ENCODE results near the gene GRPEL1.

Gene GRPEL1

GRCh38 chr4:7061815-7062214 lies 6.0 kb downstream of the GRPEL1 start:
- no peak for DNase-seq

DNA sequence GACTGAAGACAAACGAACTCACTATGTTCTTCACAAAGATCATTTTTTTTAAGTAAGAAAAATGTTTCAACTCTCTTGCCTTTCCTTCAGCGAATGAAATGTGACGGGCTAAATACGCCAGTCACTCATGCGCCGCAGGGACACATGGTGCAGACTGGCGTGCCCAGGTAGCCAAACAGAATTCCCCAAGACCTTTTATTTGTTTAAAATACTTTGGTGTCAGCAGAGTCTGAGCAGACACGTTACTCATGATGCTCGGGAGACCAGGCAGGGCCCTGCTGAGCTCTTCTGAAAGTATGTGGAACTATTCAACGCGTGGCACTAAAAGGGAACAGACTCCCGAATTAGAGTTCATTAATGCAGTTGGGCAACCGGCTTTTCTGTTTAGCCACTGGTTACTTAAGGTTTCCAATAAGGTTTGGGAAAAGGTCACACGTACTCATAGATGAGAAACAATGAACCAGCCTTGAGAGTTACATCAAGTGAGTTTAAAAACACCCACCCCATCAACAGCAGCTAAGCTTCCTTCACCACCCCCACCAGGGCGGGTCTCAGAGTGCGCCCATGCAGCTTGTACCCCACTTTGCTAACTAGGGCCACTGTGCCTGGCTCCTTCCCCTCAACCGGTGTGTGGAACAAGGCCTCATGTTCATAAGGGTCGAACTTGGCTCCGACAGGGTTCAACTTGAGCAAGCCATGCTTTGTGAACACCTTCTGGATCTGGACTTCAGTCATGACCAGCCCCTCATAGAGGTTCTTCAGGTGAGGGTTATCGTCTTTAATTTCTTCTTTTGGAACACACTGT lies 7.3 kb downstream of the GRPEL1 start:
- DNase-seq: no peak

DNA sequence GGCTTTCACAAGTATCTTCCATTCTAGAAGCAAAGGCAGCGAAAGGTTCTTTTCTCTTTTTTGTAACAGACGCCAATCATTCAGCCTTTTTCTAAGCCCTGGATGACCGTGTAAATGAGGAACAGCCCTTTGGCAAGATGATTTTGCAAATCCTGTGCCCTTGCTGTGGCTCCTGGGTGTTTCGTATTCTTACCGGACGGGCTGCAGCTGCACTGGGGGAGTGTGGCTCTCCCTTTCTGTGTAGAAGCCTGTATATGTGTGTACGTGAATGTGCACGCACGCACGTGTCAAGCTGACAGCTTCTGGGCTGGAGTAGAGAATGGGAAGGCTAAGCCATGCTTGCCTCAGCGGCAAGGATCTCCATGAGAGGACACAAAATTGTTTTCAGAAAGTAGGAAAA lies 8.2 kb downstream of the GRPEL1 start:
- DNase-seq: no peak

DNA sequence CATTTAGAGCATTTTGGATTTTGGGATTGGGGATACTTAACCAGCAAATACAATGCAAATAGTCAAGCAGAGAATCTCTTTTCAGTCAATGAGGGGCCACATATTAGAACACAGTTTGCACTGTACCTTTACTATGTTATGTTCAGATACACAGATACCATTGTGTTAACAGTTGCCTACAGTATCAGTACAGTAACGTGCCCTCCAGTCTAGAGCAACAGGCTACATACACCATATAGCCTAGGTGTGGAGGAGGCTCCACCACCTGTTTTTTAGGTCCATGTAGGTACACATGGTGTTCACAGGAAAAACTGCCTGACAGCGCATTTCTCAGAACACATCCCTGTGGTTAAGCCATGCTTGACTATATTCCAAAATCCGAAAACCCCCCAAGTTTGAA lies 9.1 kb downstream of the GRPEL1 start:
- no peak for DNase-seq

- no peak for DNase-seq
Observed at GRCh38 chr4:7055990-7056325, 11.9 kb downstream of the GRPEL1 start.

- no peak for DNase-seq
Observed at GRCh38 chr4:7055111-7055989, 12.5 kb downstream of the GRPEL1 start.

DNA sequence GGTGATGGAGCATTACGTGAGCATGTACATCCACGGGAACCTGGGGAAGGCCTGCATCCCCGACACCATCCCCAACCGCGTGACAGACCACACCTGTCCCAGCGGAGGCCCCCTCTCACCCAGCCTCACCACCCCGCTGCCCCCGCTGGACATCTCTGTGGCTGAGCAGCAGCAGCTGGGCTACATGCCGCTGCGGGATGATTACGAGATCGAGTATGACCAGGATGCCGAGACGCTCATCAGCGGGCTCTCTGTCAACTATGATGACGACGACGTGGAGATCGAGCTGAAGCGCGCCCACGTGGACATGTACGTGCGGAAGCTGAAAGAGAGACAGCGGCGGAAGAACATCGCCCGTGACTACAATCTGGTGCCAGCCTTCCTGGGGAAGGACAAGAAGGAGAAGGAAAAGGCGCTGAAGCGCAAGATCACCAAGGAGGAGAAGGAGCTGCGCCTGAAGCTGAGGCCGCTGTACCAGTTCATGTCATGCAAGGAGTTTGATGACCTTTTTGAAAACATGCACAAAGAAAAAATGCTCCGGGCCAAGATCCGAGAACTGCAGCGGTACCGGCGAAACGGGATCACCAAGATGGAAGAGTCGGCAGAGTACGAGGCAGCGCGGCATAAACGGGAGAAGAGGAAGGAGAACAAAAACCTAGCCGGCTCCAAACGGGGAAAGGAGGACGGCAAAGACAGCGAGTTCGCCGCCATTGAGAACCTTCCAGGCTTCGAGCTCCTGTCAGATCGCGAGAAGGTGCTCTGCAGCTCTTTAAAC lies 13.6 kb downstream of the GRPEL1 start:
- no peak for DNase-seq

GRCh38 chr4:7052923-7053715 lies 14.7 kb downstream of the GRPEL1 start:
- no peak for DNase-seq

GRCh38 chr4:7052313-7052712 lies 15.6 kb downstream of the GRPEL1 start:
- no peak for DNase-seq

- DNase-seq: no peak
Observed at GRCh38 chr4:7051905-7052304, 16.0 kb downstream of the GRPEL1 start.

- no peak for DNase-seq
Observed at GRCh38 chr4:7051144-7051495, 16.7 kb downstream of the GRPEL1 start.

GRCh38 chr4:7050481-7051143 lies 17.3 kb downstream of the GRPEL1 start:
- no peak for DNase-seq

GRCh38 chr4:7049739-7050138 lies 18.1 kb downstream of the GRPEL1 start:
- no peak for DNase-seq

DNA sequence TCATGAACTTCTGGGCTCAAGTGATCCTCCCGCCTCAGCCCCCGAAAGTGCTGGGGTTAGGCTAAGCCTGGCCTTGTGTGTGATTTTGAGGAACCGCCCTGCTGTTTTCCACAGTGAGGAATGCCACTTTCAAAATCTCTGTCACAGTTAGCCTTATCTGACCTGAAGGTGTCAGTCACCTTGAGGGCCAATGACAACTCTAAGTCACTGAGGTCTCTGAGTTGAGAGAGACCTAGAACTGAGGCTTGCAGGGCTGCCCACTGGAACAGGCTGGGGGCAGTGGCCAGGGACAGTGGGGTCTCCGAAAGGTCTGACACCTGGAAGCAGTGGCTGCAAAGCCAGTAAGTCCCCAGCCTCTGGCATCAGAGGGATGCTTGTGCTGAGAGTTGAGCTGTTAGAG lies 18.6 kb downstream of the GRPEL1 start:
- no peak for DNase-seq

DNA sequence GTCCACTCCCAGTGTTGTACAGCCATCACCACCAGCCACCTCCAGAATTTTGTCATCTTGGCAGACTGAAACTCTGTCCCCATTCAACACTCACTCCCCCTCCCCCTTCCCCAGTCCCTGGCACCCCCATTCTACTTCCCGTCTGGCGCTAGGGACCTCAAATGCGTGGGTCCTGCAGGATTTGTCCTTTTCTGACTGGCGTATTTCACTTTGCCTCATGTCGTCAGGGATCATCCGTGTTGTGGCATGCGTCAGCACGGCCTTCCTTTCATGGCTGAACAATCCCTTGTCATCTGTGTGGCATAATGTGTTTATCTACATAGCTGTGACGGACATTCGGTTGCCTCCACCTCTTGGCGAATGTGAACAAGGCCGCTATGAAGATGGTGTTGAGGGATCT lies 19.2 kb downstream of the GRPEL1 start:
- no peak for DNase-seq

DNA sequence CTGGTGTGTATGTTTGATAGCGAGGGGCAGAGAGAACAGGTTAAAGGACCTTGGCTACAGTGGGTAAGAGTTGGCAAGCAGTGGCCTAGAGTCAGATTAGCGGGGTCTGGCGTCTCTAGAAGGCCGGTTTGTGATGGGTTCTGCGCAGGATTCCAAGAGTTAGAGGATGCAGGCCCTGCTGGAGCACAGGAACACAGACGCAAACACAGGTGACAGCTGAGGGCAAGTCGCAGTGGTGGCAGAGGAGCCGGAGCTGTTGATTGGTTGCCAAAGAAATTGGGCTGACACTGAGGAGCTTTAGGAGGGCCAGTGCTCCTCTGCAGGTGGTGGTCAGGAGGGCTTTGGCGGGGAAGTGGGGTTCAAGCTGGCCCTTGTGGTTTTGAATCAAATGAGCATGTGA lies 20.9 kb downstream of the GRPEL1 start:
- DNase-seq: no peak

DNA sequence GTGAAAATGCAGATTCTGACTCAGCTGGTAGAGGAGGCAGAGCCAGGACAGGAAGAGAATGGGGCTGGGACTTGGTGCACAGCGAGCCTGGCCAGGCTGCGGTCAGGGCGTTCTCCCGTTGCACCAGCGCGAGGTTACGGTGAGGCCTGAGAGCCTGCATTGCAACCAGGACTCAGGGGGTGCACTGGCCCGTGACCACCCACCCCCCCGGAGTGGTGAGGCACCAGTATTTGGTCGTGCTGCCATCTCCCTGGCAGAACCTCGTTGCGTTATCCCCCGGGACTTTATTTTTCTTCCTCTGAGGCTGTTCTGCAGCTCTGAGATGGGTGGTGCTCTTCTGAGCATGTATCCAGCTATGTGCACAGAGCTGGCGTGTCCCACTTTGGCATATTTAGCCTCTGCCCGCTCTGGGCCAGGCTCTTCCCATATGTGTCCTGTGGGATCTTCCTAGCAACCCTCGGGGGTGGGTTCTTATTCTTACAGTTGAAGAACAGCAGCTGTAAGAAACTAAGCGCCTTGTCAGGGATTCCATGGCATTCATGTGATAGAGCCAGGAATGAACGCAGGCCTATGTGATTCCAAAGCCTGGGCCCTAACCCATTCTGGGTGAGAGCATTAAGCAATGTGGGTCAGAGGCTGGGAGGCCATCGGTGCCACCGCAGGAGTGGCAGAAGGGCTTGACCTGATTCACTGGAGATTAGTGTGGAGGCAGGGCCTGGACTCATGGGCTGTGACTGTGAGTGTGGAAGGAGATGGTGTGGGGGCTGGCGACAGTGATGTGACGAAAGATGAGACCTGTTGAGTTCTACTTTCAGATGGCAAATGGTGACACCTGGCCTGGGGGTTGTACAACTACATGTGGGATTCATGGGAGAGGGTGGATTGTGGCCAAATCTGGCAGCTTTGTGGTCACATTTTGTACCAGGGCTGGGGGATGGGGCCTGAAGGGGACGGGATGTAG lies 21.6 kb downstream of the GRPEL1 start:
- no peak for DNase-seq

DNA sequence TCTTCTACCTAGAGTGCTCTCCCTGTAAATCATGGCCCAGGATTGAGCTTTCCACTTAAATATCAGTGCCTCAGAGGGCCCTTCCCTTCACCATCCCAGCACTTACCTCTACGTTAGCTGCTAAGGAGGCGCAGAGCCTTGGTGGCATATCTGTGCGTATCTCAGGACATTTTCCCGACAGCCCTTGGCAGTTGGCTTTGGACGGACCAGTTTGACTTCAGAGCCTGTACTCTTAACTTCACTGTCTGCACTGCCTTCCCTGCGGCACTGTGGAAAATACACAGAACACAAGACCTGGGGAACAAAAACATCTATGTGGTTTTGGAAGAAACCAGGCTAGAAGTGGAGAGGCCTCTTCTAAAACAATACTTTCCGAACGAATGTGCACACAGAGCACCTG lies 22.3 kb downstream of the GRPEL1 start:
- no peak for DNase-seq

DNA sequence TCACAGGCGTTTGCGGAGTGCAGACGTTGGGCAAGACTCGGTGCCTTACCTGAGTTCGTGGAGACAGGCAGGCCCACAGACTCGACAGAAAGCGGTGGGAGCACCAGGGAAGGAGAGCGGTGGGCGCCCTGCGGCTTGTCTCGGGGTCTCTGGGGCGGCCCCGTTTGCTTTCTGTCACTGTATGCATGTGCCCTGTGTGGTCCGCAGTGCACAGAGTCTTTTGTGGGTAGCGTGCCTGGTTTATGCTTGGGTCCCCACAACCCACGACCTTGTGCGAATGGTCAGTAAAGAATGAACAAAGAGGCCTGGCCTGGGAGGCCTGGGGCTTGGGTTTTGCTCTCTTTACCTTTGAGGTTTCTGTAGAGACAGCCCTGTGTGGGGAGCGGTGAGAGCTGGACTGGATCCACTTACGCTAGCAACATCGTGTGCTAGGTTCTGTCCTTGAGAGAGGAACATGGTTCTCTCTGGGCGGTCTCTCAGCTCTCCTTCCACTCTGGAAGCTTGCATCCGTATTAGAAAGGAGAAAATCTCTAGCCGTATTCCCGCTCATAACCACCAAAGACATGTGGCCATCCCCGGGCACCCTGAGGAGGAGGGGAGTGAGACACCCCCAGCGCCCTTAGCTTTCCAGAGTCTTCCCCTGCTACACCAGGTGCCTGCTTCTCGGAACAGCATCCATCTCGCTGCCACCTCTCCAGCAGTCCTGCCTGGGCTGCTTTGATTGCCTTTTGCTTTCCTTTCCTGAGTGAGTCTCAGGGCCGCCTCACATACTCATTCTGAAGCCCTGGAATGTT lies 23.5 kb downstream of the GRPEL1 start:
- no peak for DNase-seq
